Neuronal stem cell (in vitro differentiated cells): Measurements from ENCODE around the gene ABCA12.

Source experiments
- DNase-seq: peaks from one replicate; pipeline ENCODE4 v3.0.0-alpha.2; 2013; ENCODE audit warnings: low spot score
- H2AFZ ChIP-seq: one replicate; pipeline ENCODE4 v1.6.1; 2013; ENCODE audit warnings: mild to moderate bottlenecking, low read length, inconsistent platforms
- H2AK5ac ChIP-seq: 2 replicates; pipeline ENCODE4 v1.6.1; 2013; ENCODE audit warnings: low read depth, mild to moderate bottlenecking, inconsistent platforms, low read length, moderate library complexity, mixed read lengths
- H2BK120ac ChIP-seq: 2 replicates; pipeline ENCODE4 v1.6.1; 2013; ENCODE audit warnings: low read depth, mild to moderate bottlenecking, inconsistent platforms, low read length, moderate library complexity, mixed read lengths
- H2BK12ac ChIP-seq: one replicate; pipeline ENCODE4 v1.6.1; 2013; ENCODE audit warnings: low read length, inconsistent platforms
- H2BK15ac ChIP-seq: 2 replicates; pipeline ENCODE4 v1.6.1; 2013; ENCODE audit warnings: mild to moderate bottlenecking, low read length, inconsistent platforms, mixed read lengths
- H2BK5ac ChIP-seq: one replicate; pipeline ENCODE4 v1.6.1; 2013; ENCODE audit warnings: inconsistent platforms, mild to moderate bottlenecking, low read length, moderate library complexity
- H3K14ac ChIP-seq: one replicate; pipeline ENCODE4 v1.6.1; 2013; ENCODE audit warnings: low read length, inconsistent platforms
- H3K18ac ChIP-seq: 2 replicates; pipeline ENCODE4 v1.6.1; 2013; ENCODE audit warnings: low read length, inconsistent platforms
- H3K23ac ChIP-seq: 2 replicates; pipeline ENCODE4 v1.6.1; 2013; ENCODE audit warnings: low read depth, mild to moderate bottlenecking, mixed read lengths, low read length, inconsistent platforms; ENCODE audit not compliant: poor library complexity
- H3K27ac ChIP-seq: replicated peaks from 3 replicates; pipeline ENCODE4 v1.5.1; 2013; ENCODE audit warnings: low read length, inconsistent platforms
- H3K27me3 ChIP-seq, 3 experiments: 2 replicates each; pipeline ENCODE4 v1.6.1; 2013; ENCODE audit warnings: low read length in 3 of 3, mild to moderate bottlenecking in 2 of 3, inconsistent platforms in 1 of 3, low read depth in 1 of 3, mixed read lengths in 1 of 3, moderate library complexity in 1 of 3; ENCODE audit not compliant: control insufficient read depth in 3 of 3, insufficient read depth in 3 of 3
- H3K36me3 ChIP-seq, 2 donors: replicated peaks in 1 of 2; 2 replicates each; pipeline ENCODE4 v1.6.1; 2013; ENCODE audit warnings: low read length in 2 of 2; ENCODE audit not compliant: control insufficient read depth in 2 of 2, insufficient read depth in 2 of 2
- H3K4ac ChIP-seq: 2 replicates; pipeline ENCODE4 v1.6.1; 2013; ENCODE audit warnings: inconsistent platforms, mild to moderate bottlenecking, low read length, moderate library complexity
- H3K4me1 ChIP-seq, 2 donors: 1 replicate in 1 of 2; 2 replicates in 1 of 2; pipeline ENCODE4 v1.6.1; 2013; ENCODE audit warnings: low read length in 2 of 2, low read depth in 1 of 2; ENCODE audit not compliant: control insufficient read depth in 2 of 2, insufficient read depth in 1 of 2
- H3K4me2 ChIP-seq: one replicate; pipeline ENCODE4 v1.6.1; 2013; ENCODE audit warnings: mild to moderate bottlenecking, low read length, inconsistent platforms; ENCODE audit not compliant: insufficient read depth, poor library complexity, severe bottlenecking
- H3K4me3 ChIP-seq, 2 donors: 2 replicates each; pipeline ENCODE4 v1.5.1; 2013; ENCODE audit warnings: low read length in 2 of 2, mild to moderate bottlenecking in 2 of 2, inconsistent platforms in 1 of 2, moderate library complexity in 1 of 2
- H3K79me1 ChIP-seq: one replicate; pipeline ENCODE4 v1.6.1; 2013; ENCODE audit warnings: low read depth, mild to moderate bottlenecking, inconsistent platforms, low read length, moderate library complexity
- H3K9ac ChIP-seq: one replicate; pipeline ENCODE4 v1.6.1; 2013; ENCODE audit warnings: mild to moderate bottlenecking, low read depth, low read length, inconsistent platforms; ENCODE audit not compliant: poor library complexity
- H3K9me3 ChIP-seq, 2 donors: replicated peaks in 1 of 2; 2 replicates each; pipeline versions ENCODE3 to v1.6.1; 2013; ENCODE audit warnings: low read length in 2 of 2, mild to moderate bottlenecking in 2 of 2, inconsistent platforms in 1 of 2, low read depth in 1 of 2, mixed read lengths in 1 of 2, moderate library complexity in 1 of 2; ENCODE audit not compliant: control insufficient read depth in 2 of 2, insufficient read depth in 1 of 2
- H4K8ac ChIP-seq: one replicate; pipeline ENCODE4 v1.6.1; 2013; ENCODE audit warnings: low read depth, mild to moderate bottlenecking, inconsistent platforms, low read length, moderate library complexity
- H4K91ac ChIP-seq: one replicate; pipeline ENCODE4 v1.6.1; 2013; ENCODE audit warnings: low read length, low read depth, mild to moderate bottlenecking, inconsistent platforms; ENCODE audit not compliant: poor library complexity
- WGBS, 2 donors: extraction: QIAGEN DNeasy Blood & Tissue Kit; methylation state at CpG; one replicate each; pipeline ENCODE4 v1.1.7; 2013; ENCODE audit warnings: missing lambda C conversion rate in 2 of 2, mixed read lengths in 1 of 2; ENCODE audit not compliant: insufficient read length in 2 of 2, insufficient replicate concordance in 1 of 2; ENCODE audit errors: extremely low coverage in 2 of 2; 5-methylcytosine and 5-hydroxymethylcytosine counted together

The ABCA12 gene

GRCh38 chr2:215104226-215104625, 34.2 kb downstream of the ABCA12 start:
- Histone ChIP-seq H4K8ac (no peak overlapping the region), H3K18ac (no peak overlapping the region), H3K36me3 (no peaks in the 10 kb centered on the region), H3K4me3 (no peak overlapping the region), H3K4me2 (no peak overlapping the region), H2AFZ (no peak overlapping the region), H2BK120ac (no peak overlapping the region), H3K27ac (no peak overlapping the region), H2AK5ac (no peak overlapping the region), H3K9me3 (no peaks in the 10 kb centered on the region), H3K23ac (no peak overlapping the region), H2BK12ac (no peak overlapping the region), H3K4ac (no peak overlapping the region), H3K14ac (no peak overlapping the region), H3K79me1 (no peaks in the 10 kb centered on the region), H2BK5ac (no peak overlapping the region), H3K4me1 (no peaks in the 10 kb centered on the region), H2BK15ac (no peak overlapping the region), H4K91ac (no peak overlapping the region), H3K9ac (no peak overlapping the region), H3K27me3 (no peaks in the 10 kb centered on the region)
- no CpG with 5 or more reads among the region's 4 CpGs for WGBS, 2 donors
- DNase-seq: no peak

GRCh38 chr2:215098875-215099274, 39.6 kb downstream of the ABCA12 start:
- no peak overlapping the region for H3K4me3 ChIP-seq
- peaks cover 0 to 4% (median 0%) of the 10 kb centered on the region in 3 experiments for H3K27me3 ChIP-seq
- H3K14ac ChIP-seq: no peak overlapping the region
- H3K23ac ChIP-seq: no peak overlapping the region
- no peak overlapping the region for H2BK5ac ChIP-seq
- H3K4me2 ChIP-seq: no peak overlapping the region
- no peak overlapping the region for H3K18ac ChIP-seq
- H3K9ac ChIP-seq: no peak overlapping the region
- no peak overlapping the region for H2BK15ac ChIP-seq
- no CpG with 5 or more reads among the region's 6 CpGs for WGBS, 2 donors
- H2BK12ac ChIP-seq: no peak overlapping the region
- H3K9me3 ChIP-seq: no peaks in the 10 kb centered on the region
- no peaks in the 10 kb centered on the region for H3K4me1 ChIP-seq
- H3K79me1 ChIP-seq: no peaks in the 10 kb centered on the region
- H3K36me3 ChIP-seq: no peaks in the 10 kb centered on the region
- H4K8ac ChIP-seq: no peak overlapping the region
- no peak overlapping the region for H3K27ac ChIP-seq
- H2AFZ ChIP-seq: no peak overlapping the region
- no peak overlapping the region for H4K91ac ChIP-seq
- no peak for DNase-seq
- no peak overlapping the region for H2AK5ac ChIP-seq
- no peak overlapping the region for H3K4ac ChIP-seq
- no peak overlapping the region for H2BK120ac ChIP-seq

- no peak overlapping the region for H3K4me3 ChIP-seq
- H3K4me2 ChIP-seq: no peak overlapping the region
- no peak overlapping the region for H4K91ac ChIP-seq
- no peak overlapping the region for H3K9ac ChIP-seq
- H3K18ac ChIP-seq: no peak overlapping the region
- no peak overlapping the region for H2BK15ac ChIP-seq
- H3K79me1 ChIP-seq: no peaks in the 10 kb centered on the region
- H3K36me3 ChIP-seq: no peaks in the 10 kb centered on the region
- no peaks in the 10 kb centered on the region for H3K27me3 ChIP-seq
- no peaks in the 10 kb centered on the region for H3K4me1 ChIP-seq
- H3K4ac ChIP-seq: no peak overlapping the region
- no peak overlapping the region for H3K27ac ChIP-seq
- H2BK120ac ChIP-seq: no peak overlapping the region
- H2AK5ac ChIP-seq: no peak overlapping the region
- DNase-seq: no peak
- H2BK12ac ChIP-seq: no peak overlapping the region
- H3K23ac ChIP-seq: no peak overlapping the region
- no peak overlapping the region for H2BK5ac ChIP-seq
- H2AFZ ChIP-seq: no peak overlapping the region
- H3K14ac ChIP-seq: no peak overlapping the region
- WGBS, 2 donors: no CpG with 5 or more reads among the region's 5 CpGs
- H3K9me3 ChIP-seq: no peaks in the 10 kb centered on the region
- no peak overlapping the region for H4K8ac ChIP-seq
Observed at GRCh38 chr2:215084080-215084479, 54.3 kb downstream of the ABCA12 start.

- Histone ChIP-seq H2AK5ac (no peak overlapping the region), H4K91ac (no peak overlapping the region), H3K9ac (no peak overlapping the region), H3K18ac (no peak overlapping the region), H2BK12ac (no peak overlapping the region), H2BK120ac (no peak overlapping the region), H3K4me3 (no peak overlapping the region), H3K4me2 (no peak overlapping the region), H3K4ac (no peak overlapping the region), H3K14ac (no peak overlapping the region), H2BK5ac (no peak overlapping the region), H3K27ac (no peak overlapping the region), H2AFZ (no peak overlapping the region), H3K9me3 (no peaks in the 10 kb centered on the region), H3K79me1 (no peaks in the 10 kb centered on the region), H3K4me1 (no peaks in the 10 kb centered on the region), H4K8ac (no peak overlapping the region), H2BK15ac (no peak overlapping the region), H3K36me3 (no peaks in the 10 kb centered on the region), H3K27me3 (no peaks in the 10 kb centered on the region), H3K23ac (no peak overlapping the region)
- no peak for DNase-seq
- WGBS, 2 donors: no CpG with 5 or more reads among the region's 4 CpGs
Observed at GRCh38 chr2:215083146-215083545, 55.3 kb downstream of the ABCA12 start.
